Measurements from ENCODE around the gene OGFR. TPM values are rescaled to one million over a fixed set of nuclear protein-coding genes. Genes with fewer than 3 reads are reported as not detected.

OGFR gene
- total and polyA plus RNA-seq, 7 donors = 11.6 to 21.6 (median 19.2) TPM

DNA sequence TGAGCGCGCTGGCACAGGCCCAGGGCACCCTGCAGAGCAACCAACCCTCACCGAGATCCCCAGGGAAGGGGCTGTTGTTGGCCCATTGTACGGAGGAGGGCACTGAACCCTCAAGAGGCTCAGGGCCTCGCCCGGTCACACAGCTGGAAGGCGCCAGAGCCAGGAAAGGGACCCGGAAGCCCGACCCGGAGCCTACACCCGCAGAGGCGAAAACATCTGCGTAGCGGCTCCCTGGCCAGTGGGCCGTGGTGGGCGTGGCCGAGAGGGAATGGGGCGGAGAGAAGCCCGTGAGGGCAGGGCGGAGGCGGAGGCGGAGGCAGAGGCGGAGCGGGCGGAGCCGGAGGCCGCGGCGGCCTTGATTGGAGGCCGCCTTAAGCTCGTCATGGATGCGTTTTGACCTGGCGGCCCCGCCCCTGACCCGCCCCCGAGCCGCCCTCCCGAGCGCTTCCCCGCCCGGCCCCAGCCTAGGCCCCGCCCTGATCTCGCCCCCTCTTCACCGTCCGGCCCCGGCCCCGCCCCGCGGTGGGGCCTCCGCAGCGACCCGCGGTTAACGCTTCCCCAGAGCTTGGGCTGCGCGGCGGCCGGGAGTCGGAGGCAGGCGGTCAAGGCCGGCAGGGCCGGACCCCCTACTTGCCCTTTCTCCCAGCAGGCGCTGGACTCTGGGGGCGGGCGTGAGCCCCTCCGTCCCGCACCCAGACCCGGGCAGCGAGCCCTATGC lies 10.5 kb upstream of the OGFR start:
- intact Hi-C loops (cut with DNase I) = loop anchor here (5.0 kb wide), 3 partner anchors 127 to 292 kb away; no protein-coding TSS in a partner anchor
- H3K36me3 ChIP-seq (ENCODE audit: insufficient read depth in 1 of 2, low read depth in 1 of 2) = peaks cover 0 to 20% of the 10 kb centered on the region in 2 donors
- peak; percentile 90 to 91 (median 90) for ATAC-seq
- 1 to 2% (median 1%) methylated on average over 43 to 69 of the region's 69 CpGs for WGBS, 3 donors
- H3K27me3 ChIP-seq (ENCODE audit: insufficient read depth in 3 of 3, low read length in 2 of 3) = peaks cover 0 to 5% (median 0%) of the 10 kb centered on the region in 3 donors
- H3K9me3 ChIP-seq = no peaks in the 10 kb centered on the region
- H3K27ac ChIP-seq = peak overlapping the region; percentile 81
- peak; percentile 97 to 98 for DNase-seq
- peak overlapping the region; percentile 70 for H3K4me3 ChIP-seq
- TF ChIP-seq, protein P1, sequence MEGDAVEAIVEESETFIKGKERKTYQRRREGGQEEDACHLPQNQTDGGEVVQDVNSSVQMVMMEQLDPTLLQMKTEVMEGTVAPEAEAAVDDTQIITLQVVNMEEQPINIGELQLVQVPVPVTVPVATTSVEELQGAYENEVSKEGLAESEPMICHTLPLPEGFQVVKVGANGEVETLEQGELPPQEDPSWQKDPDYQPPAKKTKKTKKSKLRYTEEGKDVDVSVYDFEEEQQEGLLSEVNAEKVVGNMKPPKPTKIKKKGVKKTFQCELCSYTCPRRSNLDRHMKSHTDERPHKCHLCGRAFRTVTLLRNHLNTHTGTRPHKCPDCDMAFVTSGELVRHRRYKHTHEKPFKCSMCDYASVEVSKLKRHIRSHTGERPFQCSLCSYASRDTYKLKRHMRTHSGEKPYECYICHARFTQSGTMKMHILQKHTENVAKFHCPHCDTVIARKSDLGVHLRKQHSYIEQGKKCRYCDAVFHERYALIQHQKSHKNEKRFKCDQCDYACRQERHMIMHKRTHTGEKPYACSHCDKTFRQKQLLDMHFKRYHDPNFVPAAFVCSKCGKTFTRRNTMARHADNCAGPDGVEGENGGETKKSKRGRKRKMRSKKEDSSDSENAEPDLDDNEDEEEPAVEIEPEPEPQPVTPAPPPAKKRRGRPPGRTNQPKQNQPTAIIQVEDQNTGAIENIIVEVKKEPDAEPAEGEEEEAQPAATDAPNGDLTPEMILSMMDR (IDR thresholded peaks at IDR 0.05) = no peak
- H3K4me1 ChIP-seq = peaks cover 16% of the 10 kb centered on the region

DNA sequence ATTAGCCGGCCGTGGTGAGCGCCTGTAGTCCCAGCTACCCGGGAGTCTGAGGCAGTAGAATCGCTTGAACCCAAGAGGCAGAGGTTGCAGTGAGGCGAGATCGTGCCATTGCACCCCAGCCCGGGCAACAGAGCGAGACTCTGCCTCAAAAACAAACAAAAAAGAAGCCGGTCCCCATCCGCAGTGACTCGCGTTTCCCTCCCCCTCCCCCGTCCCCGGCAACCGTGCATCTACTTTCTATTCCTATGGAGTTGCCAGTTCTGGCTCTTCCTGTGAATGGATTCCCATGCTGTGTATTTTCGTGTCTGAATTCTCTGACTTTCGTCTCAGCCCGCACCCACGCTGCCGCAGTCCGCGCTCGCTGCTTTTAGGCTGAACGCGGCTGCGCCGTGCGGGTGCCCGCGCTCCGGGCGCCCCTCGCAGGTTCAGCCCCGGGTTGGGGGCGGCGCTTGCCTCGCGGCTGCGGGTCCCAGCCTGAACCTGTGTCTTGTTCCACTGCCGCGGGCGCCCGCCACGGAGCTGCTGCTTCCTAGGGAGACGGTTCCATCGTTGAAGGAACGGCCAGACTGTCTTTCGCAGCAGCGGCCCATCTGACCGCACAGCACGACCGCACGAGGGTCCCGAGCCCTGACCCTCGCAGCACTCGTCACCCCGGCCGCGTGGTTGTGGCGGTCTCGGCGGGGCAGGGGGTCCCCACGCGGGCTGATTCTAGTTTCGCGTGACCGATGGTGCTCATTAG lies 9.4 kb upstream of the OGFR start:
- Histone ChIP-seq H3K4me1 (peaks cover 16% of the 10 kb centered on the region), H3K4me3 (peak overlapping the region; percentile 70), H3K36me3 (ENCODE audit: insufficient read depth in 1 of 2, low read depth in 1 of 2) (peaks cover 0 to 30% of the 10 kb centered on the region in 2 donors), H3K9me3 (no peaks in the 10 kb centered on the region), H3K27me3 (ENCODE audit: insufficient read depth in 3 of 3, low read length in 2 of 3) (peaks cover 0 to 3% (median 0%) of the 10 kb centered on the region in 3 donors), H3K27ac (peak overlapping the region; percentile 81)
- intact Hi-C loops (cut with DNase I) = no loop called here
- peak; percentile 60 to 72 for DNase-seq
- TF ChIP-seq, protein P1 (IDR thresholded peaks at IDR 0.05) = no peak
- peak in 1 of 4 donors; percentile 14 for ATAC-seq
- 0 to 1% (median 0%) methylated on average over 66 to 68 of the region's 68 CpGs for WGBS, 3 donors

- WGBS, 3 donors = 14 to 42% (median 42%) methylated on average over 18 to 52 of the region's 53 CpGs
- Histone ChIP-seq H3K4me3 (peak overlapping the region; percentile 70), H3K27ac (peak overlapping the region; percentile 81), H3K27me3 (ENCODE audit: insufficient read depth in 3 of 3, low read length in 2 of 3) (no peaks in the 10 kb centered on the region), H3K36me3 (ENCODE audit: insufficient read depth in 1 of 2, low read depth in 1 of 2) (peaks cover 0 to 37% of the 10 kb centered on the region in 2 donors), H3K9me3 (no peaks in the 10 kb centered on the region), H3K4me1 (peaks cover 25% of the 10 kb centered on the region)
- DNase-seq (no peak), ATAC-seq (peak in 2 of 4 donors; percentile 1 to 15)
- intact Hi-C loops (cut with DNase I) = no loop called here
- TF ChIP-seq, protein P1 (IDR thresholded peaks at IDR 0.05) = no peak
Observed at GRCh38 chr20:62796699-62797491, 7.7 kb upstream of the OGFR start.

DNA sequence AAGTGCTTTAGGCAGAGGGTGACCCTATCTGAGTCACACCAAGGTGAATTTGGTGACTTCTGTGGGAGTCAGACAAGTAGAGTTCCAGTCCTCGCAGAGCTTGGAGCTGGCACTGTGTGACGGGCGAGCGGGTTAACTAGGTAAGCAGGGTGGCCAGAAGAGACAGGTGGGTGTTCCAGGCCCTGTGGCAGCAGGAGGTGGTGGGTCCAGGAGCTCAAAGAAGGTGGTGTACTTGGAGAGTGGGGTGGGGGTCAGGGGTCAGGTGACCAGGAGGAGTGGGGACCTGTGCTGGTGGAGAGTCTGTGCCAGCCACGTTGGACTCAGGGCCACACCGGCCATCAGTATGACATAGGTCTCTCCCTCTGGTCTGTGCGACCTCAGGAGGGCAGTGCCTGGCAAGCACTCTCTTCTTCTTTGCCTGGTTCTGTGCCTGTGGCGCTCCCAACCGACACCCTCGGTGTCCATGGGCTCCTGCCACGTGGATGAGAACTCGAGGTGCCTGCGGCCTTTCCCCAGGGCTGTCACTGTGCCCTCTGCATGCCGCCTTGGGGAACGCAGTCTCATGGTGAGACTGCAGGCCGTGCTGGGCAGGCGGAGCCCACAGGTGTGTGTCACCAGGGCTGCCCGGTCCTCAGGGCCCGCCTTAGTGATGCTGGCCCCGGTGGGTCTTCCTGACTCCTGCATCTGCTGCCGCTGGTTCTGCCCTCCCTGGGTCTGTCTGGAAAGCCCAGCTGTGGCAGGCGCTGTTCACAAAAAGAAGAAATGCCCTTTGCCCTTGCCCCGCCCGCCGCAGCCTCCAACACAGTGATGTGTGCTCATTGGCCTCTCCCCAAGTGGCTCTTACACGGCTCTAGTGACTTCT lies 6.7 kb upstream of the OGFR start:
- Histone ChIP-seq H3K4me3 (peak overlapping the region; percentile 70), H3K27me3 (ENCODE audit: insufficient read depth in 3 of 3, low read length in 2 of 3) (no peaks in the 10 kb centered on the region), H3K36me3 (ENCODE audit: insufficient read depth in 1 of 2, low read depth in 1 of 2) (peaks cover 0 to 37% of the 10 kb centered on the region in 2 donors), H3K9me3 (no peaks in the 10 kb centered on the region), H3K4me1 (peaks cover 33% of the 10 kb centered on the region), H3K27ac (peak overlapping the region; percentile 41)
- 82 to 85% (median 84%) methylated on average over 26 of the region's 26 CpGs for WGBS, 3 donors
- TF ChIP-seq, protein P1 (IDR thresholded peaks at IDR 0.05) = no peak
- intact Hi-C loops (cut with DNase I) = no loop called here
- DNase-seq = no peak
- ATAC-seq = no peak
